ENCODE data around the gene MDM2. TPM values are rescaled to one million over a fixed set of nuclear protein-coding genes. Genes with fewer than 3 reads are reported as not detected.

MDM2 gene
- 137 and 269 TPM in 2 replicates for total RNA-seq (2011; cell fraction: chromatin; rRNA removed; ENCODE audit: low replicate concordance)
- total RNA-seq (2011; cell fraction: nucleolus; rRNA removed) = 93.4 and 96.3 TPM in 2 replicates
- 70.5 and 93.0 TPM in 2 replicates for total RNA-seq (2011; cell fraction: nucleoplasm; rRNA removed)
- total RNA-seq (2014; rRNA removed) (45.3 and 49.0 TPM in 2 replicates), total RNA-seq (2014; rRNA removed; fragmentation: Illumina TruSeq; extraction: Trizol) (99.2 and 135 TPM in 2 replicates), total RNA-seq (2015; rRNA removed; fragmentation: Illumina TruSeq; extraction: Trizol) (70.0 and 74.0 TPM in 2 replicates), total RNA-seq (2021) (90.8 and 100 TPM in 2 replicates), polyA plus RNA-seq (2011; rRNA removed) (28.6 and 31.0 TPM in 2 replicates), polyA plus RNA-seq (2014; fragmentation: Illumina TruSeq; extraction: Trizol) (31.0 and 33.3 TPM in 2 replicates), polyA plus RNA-seq (2014; fragmentation: Nextera tagmentation; extraction: Ambion mirVana) (10 to 100 TPM; 13.6 to 21.8 TPM), polyA plus RNA-seq (2014; rRNA removed) (47.5 and 57.7 TPM in 2 replicates), polyA minus RNA-seq (2011; rRNA and poly(A)+ RNA removed) (157 and 236 TPM in 2 replicates), Bru-seq, nascent RNA (percentile 93 among the genes with signal in this experiment), BruChase-seq, experiment 1, labeled RNA remaining after a 2-hour chase (percentile 97 among the genes with signal in this experiment), BruChase-seq, experiment 2, labeled RNA remaining after a 6-hour chase (percentile 97 among the genes with signal in this experiment)
- polyA plus RNA-seq (2011; cell fraction: cytosol; rRNA removed) = 10.2 and 10.8 TPM in 2 replicates
- 15.5 and 18.7 TPM in 2 replicates for polyA plus RNA-seq (2011; cell fraction: nucleus; rRNA removed)
- 13.6 and 19.8 TPM in 2 replicates for polyA plus RNA-seq (2012)
- 51.0 and 56.2 TPM in 2 replicates for polyA minus RNA-seq (2011; cell fraction: cytosol; rRNA and poly(A)+ RNA removed)
- 73.0 and 111 TPM in 2 replicates for polyA minus RNA-seq (2011; cell fraction: nucleus; rRNA and poly(A)+ RNA removed)
- long read RNA-seq, experiment 1, full-length matches to known transcripts = 19 of 38 reads
- long read RNA-seq, experiment 1, partial matches to known transcripts = 4 of 38 reads
- long read RNA-seq, experiment 1, other reads (novel, unspliced or antisense) = 15 of 38 reads
- long read RNA-seq, experiment 2, partial matches to known transcripts = 0 of 12 reads
- long read RNA-seq, experiment 2, other reads (novel, unspliced or antisense) = 12 of 12 reads
- long read RNA-seq, experiment 3, full-length matches to known transcripts = 3 of 6 reads
- long read RNA-seq, experiment 3, partial matches to known transcripts = 1 of 6 reads
- long read RNA-seq, experiment 3, other reads (novel, unspliced or antisense) = 2 of 6 reads

GRCh38 chr12:68807576-68808387, at the start of gene MDM2:
MDM2 (plus strand) TSS chr12:68808177; CDS start chr12:68808478, 301 bp downstream.
- BruUV-seq (replicated peaks) = no TSS peak
- H3K36me3 ChIP-seq (ENCODE audit: control insufficient read depth, insufficient read depth, low read length) = peaks cover 30% of the 10 kb centered on the region
- peaks cover 49% of the 10 kb centered on the region for H3K79me2 ChIP-seq (ENCODE audit: control insufficient read depth, insufficient read depth, low read length)
- intact Hi-C loops (cut with micrococcal nuclease) (loop anchor here (1.0 kb wide), 1 partner anchor 61 kb away; the partner anchor contains the start of gene SLC35E3), in situ Hi-C loops (cut with MboI) (no loop called here)
- H3K9me3 ChIP-seq (replicated peaks; ENCODE audit: control insufficient read depth, insufficient read depth, low read depth, low read length) = no peaks in the 10 kb centered on the region
- peak within 1 kb of the TSS; percentile 94 for H2AFZ ChIP-seq (ENCODE audit: low read depth, low read length)
- peak within 1 kb of the TSS; percentile 99 for H3K27ac ChIP-seq (ENCODE audit: extremely low read depth, low read depth, low read length)
- under 1% methylated on average over 52 of the region's 72 CpGs for WGBS (ENCODE audit: insufficient coverage, low coverage, missing lambda C conversion rate)
- peak within 1 kb of the TSS; percentile 99 for H3K9ac ChIP-seq (ENCODE audit: insufficient read depth in 1 of 2, low read depth in 2 of 2, low read length in 2 of 2)
- H3K4me1 ChIP-seq (replicated peaks in 1 of 2; ENCODE audit: control insufficient read depth in 2 of 2, insufficient read depth in 2 of 2, low read length in 2 of 2) = peaks cover 14 to 24% of the 10 kb centered on the region in 2 experiments
- peak; percentile 95 to 99 (median 96) for DNase-seq (ENCODE audit: extremely low read depth in 1 of 4, low spot score in 3 of 4)
- CTCF ChIA-PET (ENCODE audit: low intra/inter-chr PET ratio) = interaction anchor here (0.5 kb wide), 1 partner anchor 60 kb away, joined by 3 read pairs; no protein-coding TSS in a partner anchor
- peak within 1 kb of the TSS; percentile 90 for H3K4me2 ChIP-seq (ENCODE audit: insufficient read depth, low read length)
- peak; percentile 92 for ATAC-seq
- peak within 1 kb of the TSS; percentile 95 for H3K4me3 ChIP-seq
- no peaks in the 10 kb centered on the region; the same call in 1 of the 2 replicates for H4K20me1 ChIP-seq (replicated peaks; ENCODE audit: control insufficient read depth, insufficient read depth, low read length)
- H3K27me3 ChIP-seq (ENCODE audit: control insufficient read depth in 2 of 2, insufficient read depth in 2 of 2, low read length in 2 of 2) = no peaks in the 10 kb centered on the region
- POLR2A ChIA-PET = interaction anchor here (0.6 to 3.2 kb wide), 15 partner anchors 11 to 1594 kb away, joined by 3 to 41 read pairs (median 4); partner anchors contain the start of gene SLC35E3
- peak; percentile 88 for FAIRE-seq
- H3K9me1 ChIP-seq (ENCODE audit: control insufficient read depth, insufficient read depth, low read length) = no peaks in the 10 kb centered on the region
- no peak for TF ChIP-seq HIVEP1 (CRISPR knock-in tag; IDR thresholded peaks at IDR 0.05)
- peak; percentile 58; the same call in 1 of the 2 replicates for TF ChIP-seq CBX1 (IDR thresholded peaks at IDR 0.05; ENCODE audit: low read depth)
- TF ChIP-seq VEZF1 (CRISPR knock-in tag; IDR thresholded peaks at IDR 0.05) = peak; percentile 95
- TF ChIP-seq RERE (CRISPR knock-in tag; IDR thresholded peaks at IDR 0.05; ENCODE audit: borderline replicate concordance) = no peak
- peak; percentile 49 for TF ChIP-seq ZBTB5 (IDR thresholded peaks at IDR 0.05)

Measured in K562 (cell line).